Uterus (tissue), 4 donors: ENCODE data around the gene NFATC1. TPM values are rescaled to one million over a fixed set of nuclear protein-coding genes. Genes with fewer than 3 reads are reported as not detected.

Experiments
- DNase-seq, 2 donors: peaks; one replicate each; pipeline ENCODE4 v3.0.0-alpha.2; 2019 to 2020
- H3K27ac ChIP-seq, 2 donors: fragments of 200-600 bp; sonication (generic); 1 replicate in 1 of 2; 2 replicates in 1 of 2; pipeline ENCODE4 v1.5.1; 2016 to 2018
- H3K27me3 ChIP-seq, 2 donors: fragments of 200-600 bp; sonication (generic); one replicate each; pipeline ENCODE4 v1.5.1; 2018 to 2019; ENCODE audit warnings: control low read depth in 1 of 2
- H3K36me3 ChIP-seq, 2 donors: fragments of 200-600 bp; sonication (generic); one replicate each; pipeline ENCODE4 v1.5.1; 2019; ENCODE audit warnings: control low read depth in 1 of 2
- H3K4me1 ChIP-seq, 2 donors: fragments of 200-600 bp; sonication (generic); one replicate each; pipeline ENCODE4 v1.5.1; 2018 to 2019; ENCODE audit warnings: control low read depth in 1 of 2
- H3K4me3 ChIP-seq, 2 donors: fragments of 200-600 bp; sonication (generic); 1 replicate in 1 of 2; 2 replicates in 1 of 2; pipeline ENCODE4 v1.5.1; 2018 to 2019; ENCODE audit warnings: mild to moderate bottlenecking in 1 of 2
- H3K9me3 ChIP-seq, 2 donors: fragments of 200-600 bp; sonication (generic); one replicate each; pipeline ENCODE4 v1.5.1; 2019; ENCODE audit warnings: control low read depth in 1 of 2
- CTCF ChIP-seq, 4 experiments: fragments of 200-600 bp in 2 of 4; fragments of 450-650 bp in 2 of 4; sonication (generic) in 2 of 4; IDR thresholded peaks; one replicate each; pipeline ENCODE4 v1.5.1; 2016 to 2019; ENCODE audit warnings: antibody characterized with exemption in 4 of 4, mild to moderate bottlenecking in 2 of 4, moderate library complexity in 1 of 4
- POLR2A ChIP-seq, 2 donors: fragments of 450-650 bp; IDR thresholded peaks; one replicate each; pipeline ENCODE4 v1.6.1; 2016; ENCODE audit warnings: antibody characterized with exemption in 2 of 2, mild to moderate bottlenecking in 1 of 2, moderate library complexity in 1 of 2
- intact Hi-C: fragments of 100-400 bp; cut with DNase I; formaldehyde crosslinking; loops from one replicate; pipeline ENCODE4 v1.15.1; 2023; ENCODE audit warnings: low total_unique reads
- total RNA-seq, 4 donors: library from RNA; depleted of rRNA in 3 of 4; stranded (reverse); fragments of >200 nt in 3 of 4; gene quantifications; one replicate each; pipeline versions ENCODE4 v1.1.0 to v1.2.4, GENCODE V29; 2014 to 2023
- donor health status: DM: yes; HTN: yes; CAD: no.

NFATC1 gene
- total RNA-seq, 4 donors from 2014 or later, result 9.2 to 25.1 (median 14.6) TPM

GRCh38 chr18:79424008-79424565, 28.4 kb downstream of the NFATC1 start:
- Histone ChIP-seq H3K4me3 (no peak overlapping the region), H3K9me3 (no peaks in the 10 kb centered on the region), H3K27me3 (no peaks in the 10 kb centered on the region), H3K4me1 (no peaks in the 10 kb centered on the region), H3K27ac (peak overlapping the region in 1 of 2 donors; percentile 59), H3K36me3 (no peaks in the 10 kb centered on the region)
- DNase-seq, result peak; percentile 61 to 84
- no peak for TF ChIP-seq CTCF (IDR thresholded peaks at IDR 0.05)
- TF ChIP-seq POLR2A (IDR thresholded peaks at IDR 0.05), result no peak
- intact Hi-C loops, result no loop called here

GRCh38 chr18:79424880-79425568, 29.3 kb downstream of the NFATC1 start:
- Histone ChIP-seq H3K36me3 (no peaks in the 10 kb centered on the region), H3K27ac (peak overlapping the region in 1 of 2 donors; percentile 59), H3K4me1 (no peaks in the 10 kb centered on the region), H3K9me3 (no peaks in the 10 kb centered on the region), H3K27me3 (no peaks in the 10 kb centered on the region), H3K4me3 (no peak overlapping the region)
- TF ChIP-seq POLR2A (IDR thresholded peaks at IDR 0.05), result no peak
- TF ChIP-seq CTCF (IDR thresholded peaks at IDR 0.05), result no peak
- no peak for DNase-seq
- intact Hi-C loops, result no loop called here

- intact Hi-C loops, result no loop called here
- Histone ChIP-seq H3K9me3 (no peaks in the 10 kb centered on the region), H3K27me3 (no peaks in the 10 kb centered on the region), H3K4me1 (no peaks in the 10 kb centered on the region), H3K4me3 (no peak overlapping the region), H3K36me3 (no peaks in the 10 kb centered on the region), H3K27ac (no peak overlapping the region)
- DNase-seq, result no peak
- TF ChIP-seq POLR2A (IDR thresholded peaks at IDR 0.05) (no peak), CTCF (IDR thresholded peaks at IDR 0.05) (no peak)
Measured at GRCh38 chr18:79425569-79425886, 29.8 kb downstream of the NFATC1 start.

GRCh38 chr18:79426376-79427300, 30.9 kb downstream of the NFATC1 start:
- no peaks in the 10 kb centered on the region for H3K9me3 ChIP-seq
- no peaks in the 10 kb centered on the region for H3K36me3 ChIP-seq
- intact Hi-C loops, result no loop called here
- H3K4me3 ChIP-seq, result no peak overlapping the region
- no peaks in the 10 kb centered on the region for H3K27me3 ChIP-seq
- no peaks in the 10 kb centered on the region for H3K4me1 ChIP-seq
- H3K27ac ChIP-seq, result no peak overlapping the region
- no peak for DNase-seq
- TF ChIP-seq CTCF (IDR thresholded peaks at IDR 0.05) (no peak), POLR2A (IDR thresholded peaks at IDR 0.05) (no peak)
